Cardiac fibroblast (primary cell): ENCODE measurements around the gene VPS16.

ENCODE experiments used
- DNase-seq, 2 donors: peaks; one replicate each; pipeline versions ENCODE4 v3.0.0 to v3.0.0-alpha.2; 2010; ENCODE audit warnings: low read depth in 2 of 2
- H3K4me3 ChIP-seq, 2 donors: replicated peaks in 1 of 2; 1 replicate in 1 of 2; 2 replicates in 1 of 2; pipeline ENCODE4 v1.5.1; 2011; ENCODE audit warnings: low read depth in 2 of 2, low read length in 2 of 2, mild to moderate bottlenecking in 2 of 2, moderate library complexity in 1 of 2
- CTCF ChIP-seq: IDR thresholded peaks from one replicate; pipeline ENCODE4 v1.5.1; 2011; ENCODE audit warnings: low read depth, mild to moderate bottlenecking, low read length, inconsistent platforms

The VPS16 gene

GRCh38 chr20:2869381-2869780 is 28.8 kb downstream of the VPS16 start:
- TF ChIP-seq CTCF: no peak
- no peak for DNase-seq
- no peak overlapping the region for H3K4me3 ChIP-seq

- no peak for TF ChIP-seq CTCF
- no peak overlapping the region for H3K4me3 ChIP-seq
- peak; percentile 48 to 60 for DNase-seq
Observed at GRCh38 chr20:2871111-2871465, 30.5 kb downstream of the VPS16 start.

GRCh38 chr20:2871661-2872458 is 31.3 kb downstream of the VPS16 start:
- peak overlapping the region; percentile 87 to 89 for H3K4me3 ChIP-seq
- peak in 1 of 2 donors; percentile 8 for DNase-seq
- TF ChIP-seq CTCF: no peak

GRCh38 chr20:2872459-2873009 is 32.0 kb downstream of the VPS16 start:
- H3K4me3 ChIP-seq: peak overlapping the region; percentile 87 to 89
- peak; percentile 24 for TF ChIP-seq CTCF
- DNase-seq: peak; percentile 54 to 58

GRCh38 chr20:2873010-2873746 is 32.6 kb downstream of the VPS16 start, which contains the start of gene PTPRA:
Gene PTPRA (plus strand): TSS chr20:2873481. CDS start chr20:2964278, 90,797 bp downstream.
- TF ChIP-seq CTCF: no peak
- peak; percentile 91 to 92 for DNase-seq
- peak within 1 kb of the TSS; percentile 87 to 89 for H3K4me3 ChIP-seq

GRCh38 chr20:2873747-2874041 is 33.1 kb downstream of the VPS16 start:
- DNase-seq: peak; percentile 21 to 49
- H3K4me3 ChIP-seq: peak overlapping the region; percentile 87 to 89

More at GRCh38 chr20:2873747-2874041, 33.1 kb downstream of the VPS16 start:
- no peak for TF ChIP-seq CTCF
